ENCODE results near the gene MGAT4B. TPM values are rescaled to one million over a fixed set of nuclear protein-coding genes. Genes with fewer than 3 reads are reported as not detected.

The MGAT4B gene
- polyA plus RNA-seq, 3 donors from 2014 or later = 8.7 to 16.3 (median 15.0) TPM

- peaks cover 0 to 4% (median 3%) of the 10 kb centered on the region in 3 donors for H3K27me3 Mint-ChIP-seq (ENCODE audit: low read depth in 3 of 3)
- no peak overlapping the region for H3K4me3 Mint-ChIP-seq
- H3K9me3 Mint-ChIP-seq = no peaks in the 10 kb centered on the region
- peaks cover 2 to 6% of the 10 kb centered on the region in 2 donors for H3K4me1 Mint-ChIP-seq
- peaks cover 14 to 37% (median 15%) of the 10 kb centered on the region in 3 donors for H3K36me3 Mint-ChIP-seq
- DNase-seq = no peak
- H3K27ac Mint-ChIP-seq = peak overlapping the region in 1 of 6 donors; percentile 46
These were observed 32.2 kb downstream of the MGAT4B start for GRCh38 chr5:179774442-179774841.

GRCh38 chr5:179773686-179774040 is 33.0 kb downstream of the MGAT4B start:
- peaks cover under 1 to 6% of the 10 kb centered on the region in 2 donors for H3K4me1 Mint-ChIP-seq
- H3K9me3 Mint-ChIP-seq = no peaks in the 10 kb centered on the region
- no peak for DNase-seq
- no peak overlapping the region for H3K27ac Mint-ChIP-seq
- H3K27me3 Mint-ChIP-seq (ENCODE audit: low read depth in 3 of 3) = peaks cover 0 to 4% (median 1%) of the 10 kb centered on the region in 3 donors
- H3K36me3 Mint-ChIP-seq = peaks cover 14 to 40% (median 15%) of the 10 kb centered on the region in 3 donors
- no peak overlapping the region for H3K4me3 Mint-ChIP-seq

DNA sequence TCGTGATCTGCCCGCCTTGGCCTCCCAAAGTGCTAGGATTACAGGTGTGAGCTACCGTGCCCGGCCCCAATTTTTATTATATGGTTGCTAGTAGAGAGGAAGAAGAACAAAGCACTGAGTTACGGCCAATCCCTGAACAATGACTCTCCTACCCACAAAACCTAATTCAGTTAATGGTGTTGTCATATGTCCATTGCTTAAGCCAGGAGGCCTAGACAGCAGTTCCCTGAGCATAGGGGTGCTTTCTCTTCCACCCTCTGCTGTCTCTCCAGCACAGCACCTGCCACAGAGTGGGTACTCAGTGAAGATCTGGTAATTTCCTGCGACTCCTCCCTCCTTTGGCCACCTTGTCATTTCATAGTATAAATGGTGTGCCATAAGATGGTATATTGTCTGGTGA is 34.3 kb downstream of the MGAT4B start:
- peaks cover 14 to 39% (median 18%) of the 10 kb centered on the region in 3 donors for H3K36me3 Mint-ChIP-seq
- no peak overlapping the region for H3K4me3 Mint-ChIP-seq
- H3K27me3 Mint-ChIP-seq (ENCODE audit: low read depth in 3 of 3) = peaks cover 0 to 4% (median 0%) of the 10 kb centered on the region in 3 donors
- H3K4me1 Mint-ChIP-seq = peaks cover 0 to 14% of the 10 kb centered on the region in 2 donors
- H3K9me3 Mint-ChIP-seq = no peaks in the 10 kb centered on the region
- peak overlapping the region in 1 of 6 donors; percentile 14 for H3K27ac Mint-ChIP-seq
- DNase-seq = no peak

DNA sequence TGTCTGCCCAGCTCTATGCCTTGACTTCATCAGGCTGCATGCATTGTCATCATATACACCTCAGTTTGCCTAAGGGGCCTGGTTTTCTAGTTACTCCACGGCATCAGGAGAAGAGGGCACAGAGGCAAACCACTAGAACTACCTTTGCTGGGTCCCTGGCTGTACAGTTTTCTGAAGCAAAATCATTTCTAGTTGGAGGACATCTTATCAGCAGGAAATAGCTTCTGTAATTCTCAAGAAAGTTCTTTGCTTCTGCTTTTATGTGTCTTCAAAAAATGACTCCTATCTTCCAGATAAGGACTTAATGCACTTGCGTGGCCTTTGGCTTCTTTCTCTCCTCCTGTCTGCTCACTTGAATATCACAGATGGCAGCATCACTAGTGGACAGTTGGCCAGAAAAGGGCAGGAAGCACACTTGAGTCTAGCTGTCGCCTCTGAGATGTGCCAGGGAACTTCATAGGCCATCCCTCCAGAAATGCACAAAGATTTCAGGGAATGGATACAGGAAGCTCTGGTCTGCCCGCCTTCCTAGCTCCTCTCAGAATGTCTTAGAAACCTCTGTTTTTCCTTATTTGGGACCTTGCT is 35.3 kb downstream of the MGAT4B start:
- Mint-ChIP-seq H3K27ac (no peak overlapping the region), H3K27me3 (ENCODE audit: low read depth in 3 of 3) (peaks cover 0 to 4% (median 0%) of the 10 kb centered on the region in 3 donors), H3K36me3 (peaks cover 14 to 39% (median 18%) of the 10 kb centered on the region in 3 donors)

DNA sequence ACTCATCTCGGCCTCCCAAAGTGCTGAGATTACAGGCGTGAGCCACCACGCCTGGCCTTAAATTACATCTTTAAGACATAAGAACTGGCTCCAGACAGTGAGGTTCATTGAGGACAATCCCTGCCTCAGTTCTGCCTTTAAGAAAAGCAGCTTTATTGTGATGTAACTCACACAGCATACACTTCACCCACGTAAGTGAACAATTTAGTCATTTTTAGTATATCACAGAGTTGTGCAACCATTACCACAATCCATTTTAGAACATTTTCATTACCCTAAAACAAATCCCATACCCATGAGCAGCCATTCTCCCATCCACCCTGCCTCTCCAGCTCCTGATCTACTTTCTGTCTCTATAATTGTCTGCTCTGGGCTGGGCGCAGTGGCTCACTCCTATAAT is 36.9 kb downstream of the MGAT4B start:
- H3K4me3 Mint-ChIP-seq = no peak overlapping the region
- H3K27ac Mint-ChIP-seq = no peak overlapping the region

More for the DNA sequence above, 35.3 kb downstream of the MGAT4B start:
- no peak for DNase-seq
- Mint-ChIP-seq H3K9me3 (no peaks in the 10 kb centered on the region), H3K4me1 (peaks cover 4 to 24% of the 10 kb centered on the region in 2 donors), H3K4me3 (no peak overlapping the region)

GRCh38 chr5:179769271-179769670 is 37.4 kb downstream of the MGAT4B start:
- H3K4me3 Mint-ChIP-seq = no peak overlapping the region
- peaks cover 12 to 26% of the 10 kb centered on the region in 2 donors for H3K4me1 Mint-ChIP-seq
- no peak overlapping the region for H3K27ac Mint-ChIP-seq
- H3K36me3 Mint-ChIP-seq = peaks cover 7 to 31% (median 15%) of the 10 kb centered on the region in 3 donors
- H3K9me3 Mint-ChIP-seq = no peaks in the 10 kb centered on the region
- no peak for DNase-seq
- H3K27me3 Mint-ChIP-seq (ENCODE audit: low read depth in 3 of 3) = peaks cover 0 to 4% (median 0%) of the 10 kb centered on the region in 3 donors

More for the DNA sequence above, 36.9 kb downstream of the MGAT4B start:
- Mint-ChIP-seq H3K9me3 (no peaks in the 10 kb centered on the region), H3K36me3 (peaks cover 10 to 31% (median 15%) of the 10 kb centered on the region in 3 donors), H3K4me1 (peaks cover 12 to 26% of the 10 kb centered on the region in 2 donors), H3K27me3 (ENCODE audit: low read depth in 3 of 3) (peaks cover 0 to 4% (median 0%) of the 10 kb centered on the region in 3 donors)
- no peak for DNase-seq

GRCh38 chr5:179768326-179769085 is 38.2 kb downstream of the MGAT4B start:
- no peak overlapping the region for H3K4me3 Mint-ChIP-seq
- H3K4me1 Mint-ChIP-seq = peaks cover 19 to 34% of the 10 kb centered on the region in 2 donors
- DNase-seq = no peak
- peaks cover 0 to 4% (median 0%) of the 10 kb centered on the region in 3 donors for H3K27me3 Mint-ChIP-seq (ENCODE audit: low read depth in 3 of 3)
- no peak overlapping the region for H3K27ac Mint-ChIP-seq
- no peaks in the 10 kb centered on the region for H3K9me3 Mint-ChIP-seq
- peaks cover 7 to 31% (median 15%) of the 10 kb centered on the region in 3 donors for H3K36me3 Mint-ChIP-seq

DNA sequence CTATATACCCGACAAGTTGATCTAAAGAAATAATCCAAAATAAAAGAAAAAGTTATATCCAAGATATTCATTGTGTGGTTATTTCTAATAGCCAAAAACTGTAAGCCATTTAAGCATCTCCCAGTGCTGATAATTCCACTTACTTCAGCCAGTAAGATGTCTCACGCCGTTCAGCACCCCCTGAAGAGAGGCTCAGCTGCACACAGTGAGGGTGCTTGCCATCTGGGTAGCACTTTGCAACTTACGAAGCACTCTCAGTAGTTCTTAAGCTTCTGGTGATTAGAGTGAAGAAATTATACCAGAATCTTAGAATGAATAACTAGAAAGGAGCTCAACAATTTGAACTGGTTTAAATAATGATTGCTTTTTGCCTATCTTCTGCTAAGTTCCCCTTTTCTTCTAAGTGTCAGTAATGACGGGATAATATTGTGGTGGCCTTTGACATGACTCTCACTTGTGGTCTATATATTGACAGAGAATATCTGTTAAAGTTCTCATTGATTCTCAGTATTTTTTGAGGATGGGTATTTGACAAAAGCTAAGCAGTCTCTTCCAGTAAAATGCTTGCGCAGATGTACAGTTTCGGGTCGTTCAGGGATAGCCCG is 39.1 kb downstream of the MGAT4B start:
- no peak for DNase-seq
- peaks cover 27 to 43% of the 10 kb centered on the region in 2 donors for H3K4me1 Mint-ChIP-seq
- H3K27me3 Mint-ChIP-seq (ENCODE audit: low read depth in 3 of 3) = peaks cover 0 to under 1% (median 0%) of the 10 kb centered on the region in 3 donors
- H3K4me3 Mint-ChIP-seq = no peak overlapping the region
- no peaks in the 10 kb centered on the region for H3K9me3 Mint-ChIP-seq
- peak overlapping the region in 2 of 6 donors; percentile 7 to 29 for H3K27ac Mint-ChIP-seq
- peaks cover 3 to 27% (median 10%) of the 10 kb centered on the region in 3 donors for H3K36me3 Mint-ChIP-seq

DNA sequence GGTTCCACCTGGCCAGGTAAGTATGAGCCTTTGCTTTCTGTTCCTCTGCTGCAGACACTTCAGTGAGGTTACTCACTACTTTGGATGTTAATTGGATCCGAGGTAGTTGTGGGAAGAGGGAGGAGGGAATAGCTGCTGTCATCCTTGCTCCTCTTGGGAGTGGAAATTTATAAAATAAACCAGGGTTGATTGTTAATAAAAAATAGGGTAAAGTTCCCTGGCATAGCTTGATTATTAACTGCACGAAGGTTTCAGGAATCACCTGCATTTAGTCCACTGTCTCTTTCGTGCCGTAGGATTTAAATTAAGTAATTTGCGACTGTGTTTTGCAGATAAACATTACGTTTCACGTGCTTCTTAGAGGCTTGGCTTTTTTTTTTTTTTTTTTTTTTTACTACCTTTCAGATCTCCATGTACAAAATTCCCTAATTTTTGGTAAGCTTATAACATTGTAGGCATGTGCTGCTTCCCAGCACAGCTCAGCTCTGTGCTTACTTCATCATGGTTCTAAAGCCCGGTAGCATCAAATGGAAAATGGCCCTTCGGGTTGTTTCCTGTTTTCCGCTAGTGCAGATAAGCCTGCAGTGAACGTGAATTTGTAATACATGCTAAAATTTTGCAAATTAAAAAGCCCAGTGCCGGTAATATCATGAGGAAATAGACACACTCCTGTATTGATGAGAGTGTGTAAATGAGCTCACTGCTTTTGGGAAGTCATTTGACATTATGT is 39.8 kb downstream of the MGAT4B start:
- no peak for DNase-seq
- H3K27me3 Mint-ChIP-seq (ENCODE audit: low read depth in 3 of 3) = no peaks in the 10 kb centered on the region
- H3K4me3 Mint-ChIP-seq = no peak overlapping the region
- peaks cover 3 to 21% (median 6%) of the 10 kb centered on the region in 3 donors for H3K36me3 Mint-ChIP-seq
- H3K4me1 Mint-ChIP-seq = peaks cover 34 to 50% of the 10 kb centered on the region in 2 donors
- no peaks in the 10 kb centered on the region for H3K9me3 Mint-ChIP-seq
- H3K27ac Mint-ChIP-seq = peak overlapping the region in 1 of 6 donors; percentile 58

GRCh38 chr5:179766021-179766725 is 40.5 kb downstream of the MGAT4B start:
- Mint-ChIP-seq H3K27me3 (ENCODE audit: low read depth in 3 of 3) (peaks cover 0 to 2% (median 0%) of the 10 kb centered on the region in 3 donors), H3K27ac (peak overlapping the region in 1 of 6 donors; percentile 58), H3K4me3 (no peak overlapping the region), H3K4me1 (peaks cover 38 to 56% of the 10 kb centered on the region in 2 donors), H3K36me3 (peaks cover 3 to 18% (median 3%) of the 10 kb centered on the region in 3 donors), H3K9me3 (no peaks in the 10 kb centered on the region)
- no peak for DNase-seq

DNA sequence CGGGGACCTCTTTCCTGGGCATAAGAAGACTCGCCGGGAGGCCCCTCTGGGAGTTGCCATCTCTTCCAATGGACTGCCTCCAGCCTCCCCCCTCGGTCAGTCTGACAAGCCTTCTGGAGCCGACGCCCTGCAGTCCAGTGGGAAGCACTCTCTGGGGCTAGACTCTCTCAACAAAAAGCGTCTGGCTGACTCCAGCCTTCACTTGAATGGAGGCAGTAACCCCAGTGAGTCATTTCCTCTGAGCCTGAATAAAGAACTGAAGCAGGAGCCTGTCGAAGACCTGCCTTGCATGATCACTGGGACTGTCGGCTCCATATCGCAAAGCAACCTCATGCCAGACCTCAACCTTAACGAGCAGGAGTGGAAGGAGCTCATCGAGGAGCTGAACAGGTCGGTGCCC is 41.3 kb downstream of the MGAT4B start:
- Mint-ChIP-seq H3K27ac (peak overlapping the region in 1 of 6 donors; percentile 28), H3K36me3 (peaks cover 3 to 11% (median 3%) of the 10 kb centered on the region in 3 donors), H3K4me3 (no peak overlapping the region)

GRCh38 chr5:179764056-179764455 is 42.6 kb downstream of the MGAT4B start:
- no peak overlapping the region for H3K4me3 Mint-ChIP-seq
- H3K4me1 Mint-ChIP-seq = peaks cover 53 to 68% of the 10 kb centered on the region in 2 donors
- no peak overlapping the region for H3K27ac Mint-ChIP-seq
- peaks cover 0 to 6% (median 3%) of the 10 kb centered on the region in 3 donors for H3K36me3 Mint-ChIP-seq
- H3K9me3 Mint-ChIP-seq = no peaks in the 10 kb centered on the region
- H3K27me3 Mint-ChIP-seq (ENCODE audit: low read depth in 3 of 3) = peaks cover 0 to 3% (median 2%) of the 10 kb centered on the region in 3 donors
- DNase-seq = no peak

More for the DNA sequence above, 41.3 kb downstream of the MGAT4B start:
- no peak for DNase-seq
- H3K9me3 Mint-ChIP-seq = no peaks in the 10 kb centered on the region
- H3K4me1 Mint-ChIP-seq = peaks cover 40 to 55% of the 10 kb centered on the region in 2 donors
- peaks cover 0 to 2% (median 2%) of the 10 kb centered on the region in 3 donors for H3K27me3 Mint-ChIP-seq (ENCODE audit: low read depth in 3 of 3)
